ENCODE data around the gene CFAP410. TPM values are rescaled to one million over a fixed set of nuclear protein-coding genes. Genes with fewer than 3 reads are reported as not detected.

The CFAP410 gene
- total and polyA plus RNA-seq, 2 of the 4 experiments (the other 2 are of a cell fraction), result 3.8 to 10.3 TPM

DNA sequence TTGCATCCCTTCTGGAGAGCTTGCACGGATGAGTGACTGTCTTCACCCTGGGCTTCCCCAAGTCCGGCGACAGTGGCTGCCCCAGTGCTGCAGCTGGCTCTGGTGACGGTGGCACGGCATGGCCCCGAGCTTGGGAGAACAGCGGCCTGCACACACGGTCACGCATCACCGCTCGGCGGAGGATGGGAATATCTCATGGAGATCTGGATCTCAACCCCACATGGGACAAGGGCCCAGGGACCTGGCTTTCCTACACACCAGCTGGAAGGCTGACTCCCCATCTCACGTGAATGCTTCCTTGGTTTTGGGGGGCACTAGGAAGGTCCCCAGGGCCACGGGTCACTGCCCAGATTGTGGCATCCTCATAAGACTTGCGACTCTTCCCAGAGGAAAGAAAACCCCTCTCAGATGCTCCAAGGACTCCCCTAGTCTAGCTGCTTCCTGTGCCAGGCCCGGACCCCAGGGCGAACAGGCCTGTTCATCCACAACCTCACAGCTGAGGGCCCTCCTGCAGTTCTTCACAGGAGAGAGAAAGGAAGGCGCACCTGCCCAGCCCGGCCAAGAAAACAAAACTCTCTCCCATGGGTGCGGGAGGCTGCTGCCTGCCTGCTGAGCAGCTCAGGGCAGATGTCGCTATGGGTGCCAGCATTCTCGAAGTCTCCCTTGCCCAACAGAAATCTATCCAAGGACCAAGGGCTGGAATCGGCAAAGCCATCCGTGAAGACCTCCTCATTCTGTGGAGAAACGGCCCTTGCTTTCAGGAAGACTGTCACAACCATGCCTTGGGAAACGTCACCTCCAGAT is 9.9 kb downstream of the CFAP410 start:
- H3K4me2 ChIP-seq (ENCODE audit: low read depth, low read length), result no peak overlapping the region
- H3K56ac ChIP-seq (ENCODE audit: extremely low read depth, insufficient read depth, low read length), result no peak overlapping the region
- H2BK15ac ChIP-seq (ENCODE audit: low read depth, low read length), result no peak overlapping the region
- H4K91ac ChIP-seq (ENCODE audit: insufficient read depth, low read depth, low read length), result no peak overlapping the region
- ChIA-PET POLR2A (ENCODE audit: unreplicated experiment) (no interaction called here), CTCF (no interaction called here)
- no peak overlapping the region for H3K14ac ChIP-seq (replicated peaks; ENCODE audit: low read depth, low read length)
- no peak overlapping the region for H2BK5ac ChIP-seq (ENCODE audit: low read depth, low read length, poor library complexity, severe bottlenecking)
- H2BK20ac ChIP-seq (ENCODE audit: low read depth, low read length), result no peak overlapping the region
- no peaks in the 10 kb centered on the region for H3K9me3 ChIP-seq (ENCODE audit: control insufficient read depth, insufficient read depth, low read length)
- WGBS, 2 experiments (ENCODE audit: extremely low coverage in 2 of 2, insufficient read length in 1 of 2), result 95% methylated on average over 8 of the region's 26 CpGs; no CpG with 5 or more reads in 1 of the 2 experiments
- no peak overlapping the region for H3K18ac ChIP-seq (ENCODE audit: low read depth, low read length)
- in situ Hi-C loops (cut with MboI; ENCODE audit: low sequenced_read_pairs), result no loop called here
- no peak overlapping the region for H4K8ac ChIP-seq (ENCODE audit: low read depth in 2 of 2, low read length in 2 of 2)
- no peak overlapping the region for H2BK120ac ChIP-seq (ENCODE audit: low read depth, low read length)
- peak overlapping the region; percentile 65 for H2AK9ac ChIP-seq (replicated peaks; ENCODE audit: low read depth, low read length, poor library complexity)
- H2AK5ac ChIP-seq (ENCODE audit: low read depth, low read length), result no peak overlapping the region
- no peak overlapping the region for H3K23ac ChIP-seq (ENCODE audit: low read depth, low read length)
- DNase-seq (no peak), ATAC-seq (ENCODE audit: low read depth) (no peak)
- H2AFZ ChIP-seq (replicated peaks; ENCODE audit: low read length, poor library complexity), result no peak overlapping the region
- TF ChIP-seq CHD1 (IDR thresholded peaks at IDR 0.05; ENCODE audit: low read depth, low read length) (no peak), BHLHE40 (IDR thresholded peaks at IDR 0.05; ENCODE audit: low read depth, low read length) (no peak), RCOR1 (IDR thresholded peaks at IDR 0.05; ENCODE audit: insufficient replicate concordance, low read length) (no peak), MXI1 (IDR thresholded peaks at IDR 0.05; ENCODE audit: borderline replicate concordance, low read depth, low read length) (no peak), MAFK (IDR thresholded peaks at IDR 0.05; ENCODE audit: low read depth, low read length) (no peak), NFE2L2 (IDR thresholded peaks at IDR 0.05; ENCODE audit: low read depth, low read length) (no peak), MAZ (IDR thresholded peaks at IDR 0.05; ENCODE audit: borderline replicate concordance, low read depth, low read length) (no peak), POLR2A (IDR thresholded peaks at IDR 0.05; ENCODE audit: low read depth, low read length) (no peak), CEBPB (IDR thresholded peaks at IDR 0.05; ENCODE audit: low read depth, low read length) (no peak), FOS (IDR thresholded peaks at IDR 0.05; ENCODE audit: low read depth, low read length) (no peak), SMC3 (IDR thresholded peaks at IDR 0.05; ENCODE audit: low read depth, low read length) (no peak), RFX5 (IDR thresholded peaks at IDR 0.05; ENCODE audit: low read depth, low read length) (no peak)
- TF ChIP-seq, protein P1, sequence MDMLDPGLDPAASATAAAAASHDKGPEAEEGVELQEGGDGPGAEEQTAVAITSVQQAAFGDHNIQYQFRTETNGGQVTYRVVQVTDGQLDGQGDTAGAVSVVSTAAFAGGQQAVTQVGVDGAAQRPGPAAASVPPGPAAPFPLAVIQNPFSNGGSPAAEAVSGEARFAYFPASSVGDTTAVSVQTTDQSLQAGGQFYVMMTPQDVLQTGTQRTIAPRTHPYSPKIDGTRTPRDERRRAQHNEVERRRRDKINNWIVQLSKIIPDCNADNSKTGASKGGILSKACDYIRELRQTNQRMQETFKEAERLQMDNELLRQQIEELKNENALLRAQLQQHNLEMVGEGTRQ (IDR thresholded peaks at IDR 0.05; ENCODE audit: low read depth, low read length), result no peak
- TF ChIP-seq, protein P2, sequence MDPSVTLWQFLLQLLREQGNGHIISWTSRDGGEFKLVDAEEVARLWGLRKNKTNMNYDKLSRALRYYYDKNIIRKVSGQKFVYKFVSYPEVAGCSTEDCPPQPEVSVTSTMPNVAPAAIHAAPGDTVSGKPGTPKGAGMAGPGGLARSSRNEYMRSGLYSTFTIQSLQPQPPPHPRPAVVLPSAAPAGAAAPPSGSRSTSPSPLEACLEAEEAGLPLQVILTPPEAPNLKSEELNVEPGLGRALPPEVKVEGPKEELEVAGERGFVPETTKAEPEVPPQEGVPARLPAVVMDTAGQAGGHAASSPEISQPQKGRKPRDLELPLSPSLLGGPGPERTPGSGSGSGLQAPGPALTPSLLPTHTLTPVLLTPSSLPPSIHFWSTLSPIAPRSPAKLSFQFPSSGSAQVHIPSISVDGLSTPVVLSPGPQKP (IDR thresholded peaks at IDR 0.05; ENCODE audit: borderline replicate concordance, low read depth, low read length), result no peak
- intact Hi-C loops (cut with micrococcal nuclease), result no loop called here
- BruUV-seq (replicated peaks), result no TSS peak
- no peak overlapping the region for H3K9ac ChIP-seq (ENCODE audit: low read depth, low read length)
- no peaks in the 10 kb centered on the region for H3K27me3 ChIP-seq (ENCODE audit: control insufficient read depth, insufficient read depth, low read length)
- no peak overlapping the region for H3K27ac ChIP-seq (ENCODE audit: insufficient read depth, low read length)
- no peaks in the 10 kb centered on the region for H3K79me1 ChIP-seq (ENCODE audit: low read depth in 1 of 2, low read length in 2 of 2)
- no peaks in the 10 kb centered on the region for H3K4me1 ChIP-seq (ENCODE audit: control insufficient read depth, insufficient read depth, low read length)
- dilution Hi-C loops (cut with HindIII; ENCODE audit: low sequenced_read_pairs, unreplicated experiment), result no loop called here
- no peak overlapping the region for H3K4me3 ChIP-seq (ENCODE audit: insufficient read depth, low read depth, low read length)
- peaks cover 11% of the 10 kb centered on the region for H4K20me1 ChIP-seq (ENCODE audit: insufficient read depth, low read length)
- peaks cover 26% of the 10 kb centered on the region for H3K36me3 ChIP-seq (ENCODE audit: control insufficient read depth, insufficient read depth, low read length)
- no peak overlapping the region for H3K4ac ChIP-seq (ENCODE audit: low read depth, low read length)
- no peaks in the 10 kb centered on the region for H3K9me1 ChIP-seq (ENCODE audit: insufficient read depth, low read length)
- no peak overlapping the region for H4K5ac ChIP-seq (ENCODE audit: low read depth, low read length)
